Colonic mucosa (tissue), 4 donors: Measurements from ENCODE around the gene CNPY2. TPM values are rescaled to one million over a fixed set of nuclear protein-coding genes. Genes with fewer than 3 reads are reported as not detected.
"Not testable (repeated sequence)": the region's sequence is repeated elsewhere in the genome, so short reads cannot be mapped to it uniquely, and the experiment has no call there.

Experiments
- DNase-seq: peaks from one replicate; pipeline ENCODE4 v3.0.0-alpha.2; 2020
- H3K27ac ChIP-seq: fragments of 200-600 bp; one replicate; pipeline ENCODE4 v1.8.0; 2021
- H3K27me3 ChIP-seq: fragments of 200-600 bp; one replicate; pipeline ENCODE4 v1.8.0; 2021
- H3K36me3 ChIP-seq: fragments of 200-600 bp; one replicate; pipeline ENCODE4 v1.8.0; 2021
- H3K4me1 ChIP-seq: fragments of 200-600 bp; one replicate; pipeline ENCODE4 v1.8.0; 2021; ENCODE audit warnings: mild to moderate bottlenecking
- H3K4me3 ChIP-seq: fragments of 200-600 bp; one replicate; pipeline ENCODE4 v1.8.0; 2021
- H3K9ac ChIP-seq, 2 donors: one replicate each; pipeline ENCODE4 v1.7.0; 2013; ENCODE audit warnings: control low read depth in 2 of 2, low read depth in 2 of 2, low read length in 2 of 2
- H3K9me3 ChIP-seq: fragments of 200-600 bp; one replicate; pipeline ENCODE4 v1.8.0; 2021
- intact Hi-C: fragments of 100-400 bp; cut with DNase I; formaldehyde crosslinking; loops from one replicate; pipeline ENCODE4 v1.14.1; 2022
- total RNA-seq, 2 donors: library from RNA; stranded (reverse); fragmentation: NEBNext Ultra II Directional in 1 of 2; extraction: Animal tissue kit (Norgen Biotek cat#: 25700) in 1 of 2; gene quantifications; one replicate each; pipeline ENCODE4 v1.2.1, GENCODE V29; 2021
- TF ChIP-seq, protein P1 (sequence below): fragments of 200-600 bp; IDR thresholded peaks from one replicate; pipeline ENCODE4 v1.8.0; 2022; ENCODE audit warnings: antibody characterized with exemption, mild to moderate bottlenecking
- donor health status: healthy.
- donor health status: DM: no; HTN: no; CAD: no.
- donor health status: DM: no; HTN: no; CAD: no.

CNPY2 gene
- total RNA-seq, 2 donors from 2014 or later, result 76.8 to 144 TPM

DNA sequence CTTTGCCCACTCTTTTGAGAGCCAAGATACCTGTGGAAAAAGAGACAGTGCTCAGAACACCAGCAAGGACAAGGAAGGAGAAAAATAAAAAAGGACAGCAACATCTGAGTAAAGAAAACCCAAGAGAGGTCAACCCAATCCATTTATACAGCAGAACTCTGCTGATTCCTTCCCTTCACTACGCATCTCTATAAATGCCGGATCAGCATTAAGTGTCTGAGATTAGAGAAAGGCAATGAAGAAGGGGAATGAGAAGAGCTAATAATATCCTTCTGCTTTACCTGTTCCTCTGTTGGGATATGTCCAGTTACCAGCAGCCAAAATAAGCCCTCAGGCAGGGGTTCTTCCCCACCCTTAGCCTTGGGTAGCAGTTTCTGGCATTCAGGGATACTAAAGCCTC lies 33.2 kb downstream of the CNPY2 start:
- H3K27ac ChIP-seq, result no peak overlapping the region
- no peaks in the 10 kb centered on the region for H3K9me3 ChIP-seq
- H3K36me3 ChIP-seq, result peaks cover 28% of the 10 kb centered on the region
- no peaks in the 10 kb centered on the region for H3K27me3 ChIP-seq
- no peak for DNase-seq
- H3K4me3 ChIP-seq, result no peak overlapping the region
- intact Hi-C loops, result no loop called here
- H3K4me1 ChIP-seq, result no peaks in the 10 kb centered on the region
- H3K9ac ChIP-seq, result no peak overlapping the region
- TF ChIP-seq, protein P1, sequence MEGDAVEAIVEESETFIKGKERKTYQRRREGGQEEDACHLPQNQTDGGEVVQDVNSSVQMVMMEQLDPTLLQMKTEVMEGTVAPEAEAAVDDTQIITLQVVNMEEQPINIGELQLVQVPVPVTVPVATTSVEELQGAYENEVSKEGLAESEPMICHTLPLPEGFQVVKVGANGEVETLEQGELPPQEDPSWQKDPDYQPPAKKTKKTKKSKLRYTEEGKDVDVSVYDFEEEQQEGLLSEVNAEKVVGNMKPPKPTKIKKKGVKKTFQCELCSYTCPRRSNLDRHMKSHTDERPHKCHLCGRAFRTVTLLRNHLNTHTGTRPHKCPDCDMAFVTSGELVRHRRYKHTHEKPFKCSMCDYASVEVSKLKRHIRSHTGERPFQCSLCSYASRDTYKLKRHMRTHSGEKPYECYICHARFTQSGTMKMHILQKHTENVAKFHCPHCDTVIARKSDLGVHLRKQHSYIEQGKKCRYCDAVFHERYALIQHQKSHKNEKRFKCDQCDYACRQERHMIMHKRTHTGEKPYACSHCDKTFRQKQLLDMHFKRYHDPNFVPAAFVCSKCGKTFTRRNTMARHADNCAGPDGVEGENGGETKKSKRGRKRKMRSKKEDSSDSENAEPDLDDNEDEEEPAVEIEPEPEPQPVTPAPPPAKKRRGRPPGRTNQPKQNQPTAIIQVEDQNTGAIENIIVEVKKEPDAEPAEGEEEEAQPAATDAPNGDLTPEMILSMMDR, result no peak

GRCh38 chr12:56282030-56282429 lies 33.8 kb downstream of the CNPY2 start:
- no peaks in the 10 kb centered on the region for H3K9me3 ChIP-seq
- H3K4me1 ChIP-seq, result no peaks in the 10 kb centered on the region
- TF ChIP-seq, protein P1, result no peak
- peaks cover 28% of the 10 kb centered on the region for H3K36me3 ChIP-seq
- H3K27me3 ChIP-seq, result no peaks in the 10 kb centered on the region
- H3K27ac ChIP-seq, result no peak overlapping the region
- H3K9ac ChIP-seq, result no peak overlapping the region
- intact Hi-C loops, result no loop called here
- H3K4me3 ChIP-seq, result no peak overlapping the region
- DNase-seq, result no peak

GRCh38 chr12:56280849-56281248 lies 34.9 kb downstream of the CNPY2 start:
- TF ChIP-seq, protein P1, result no peak
- Histone ChIP-seq H3K4me3 (no peak overlapping the region), H3K36me3 (peaks cover 33% of the 10 kb centered on the region), H3K27ac (no peak overlapping the region), H3K27me3 (no peaks in the 10 kb centered on the region), H3K9me3 (no peaks in the 10 kb centered on the region), H3K4me1 (no peaks in the 10 kb centered on the region), H3K9ac (no peak overlapping the region)
- intact Hi-C loops, result no loop called here
- no peak for DNase-seq

DNA sequence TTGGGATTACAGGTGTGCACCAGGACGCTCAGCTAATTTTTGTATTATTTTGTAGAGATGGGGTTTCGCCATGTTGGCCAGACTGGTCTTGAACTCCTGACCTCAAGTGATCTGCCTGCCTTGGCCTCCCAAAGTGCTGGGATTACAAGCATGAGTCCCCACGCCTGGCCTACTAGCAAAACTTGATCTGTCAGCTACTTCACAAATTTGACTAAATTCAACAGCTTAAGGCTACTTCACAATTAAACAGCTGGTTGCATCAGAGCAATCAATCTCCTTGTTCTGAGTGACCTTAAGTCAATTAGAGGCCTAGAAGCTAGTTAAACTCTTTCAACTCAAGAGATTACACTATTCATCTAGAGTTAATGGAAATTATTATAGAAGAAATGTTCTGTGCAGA lies 36.9 kb downstream of the CNPY2 start:
- TF ChIP-seq, protein P1, result no peak
- Histone ChIP-seq H3K9me3 (no peaks in the 10 kb centered on the region), H3K36me3 (peaks cover 41% of the 10 kb centered on the region), H3K27ac (no peak overlapping the region), H3K27me3 (no peaks in the 10 kb centered on the region), H3K4me1 (no peaks in the 10 kb centered on the region), H3K9ac (no peak overlapping the region), H3K4me3 (no peak overlapping the region)
- no peak for DNase-seq
- intact Hi-C loops, result no loop called here

DNA sequence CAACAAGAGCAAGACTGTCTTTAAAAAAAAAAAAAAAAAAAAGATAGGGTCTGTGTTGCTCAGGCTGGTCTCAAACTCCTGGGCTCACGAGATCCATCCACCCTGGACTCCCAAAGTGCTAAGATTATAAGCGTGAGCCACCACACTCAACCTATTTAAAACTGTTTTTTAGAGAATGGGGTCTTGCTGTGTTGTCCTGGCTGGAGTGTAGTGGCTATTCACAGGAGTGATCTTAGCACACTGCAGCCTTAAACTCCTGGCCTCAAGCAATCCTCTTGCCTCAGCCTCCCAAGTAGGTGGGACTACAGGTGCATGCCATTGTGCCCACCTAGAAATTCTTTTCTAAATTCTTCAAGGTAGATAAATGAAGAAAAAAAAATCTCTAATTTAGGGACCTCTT lies 41.5 kb downstream of the CNPY2 start:
- Histone ChIP-seq H3K4me3 (no peak overlapping the region), H3K9ac (no peak overlapping the region), H3K36me3 (peaks cover 25% of the 10 kb centered on the region), H3K27me3 (no peaks in the 10 kb centered on the region), H3K27ac (no peak overlapping the region), H3K4me1 (no peaks in the 10 kb centered on the region), H3K9me3 (no peaks in the 10 kb centered on the region)
- no peak for DNase-seq
- intact Hi-C loops, result no loop called here
- TF ChIP-seq, protein P1, result no peak

- H3K4me3 ChIP-seq, H3K9me3 ChIP-seq, H3K27ac ChIP-seq, intact Hi-C loops, H3K4me1 ChIP-seq, DNase-seq, H3K9ac ChIP-seq, H3K27me3 ChIP-seq: not testable (repeated sequence)
- H3K36me3 ChIP-seq, result peaks cover 22% of the 10 kb centered on the region
These were observed 43.3 kb downstream of the CNPY2 start for GRCh38 chr12:56272468-56272867.
